ENCODE measurements around the gene KARS1. TPM values are rescaled to one million over a fixed set of nuclear protein-coding genes. Genes with fewer than 3 reads are reported as not detected.

The KARS1 gene
- total RNA-seq, 1 donor from 2014 or later = 82.0 TPM

DNA sequence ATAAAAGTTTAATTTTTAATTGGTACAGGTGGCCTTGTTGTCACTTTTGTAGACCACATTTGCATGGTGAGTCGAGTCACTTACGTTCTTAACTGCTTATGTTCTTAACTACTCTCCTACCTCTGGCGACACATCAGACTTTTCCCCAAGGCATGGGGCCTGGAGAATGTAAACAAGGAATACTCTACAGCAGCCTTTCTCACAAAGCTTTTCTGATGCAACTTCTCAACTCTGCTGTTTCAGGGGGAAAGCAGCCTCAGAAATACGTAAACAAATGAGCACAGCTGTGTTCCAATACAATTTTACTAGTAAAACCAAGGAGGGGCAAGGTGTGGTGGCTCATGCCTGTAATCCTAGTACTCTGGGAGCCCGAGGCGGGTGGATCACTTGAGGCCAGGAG, 6.9 kb downstream of the KARS1 start:
- H3K36me3 ChIP-seq = peaks cover 0 to 63% of the 10 kb centered on the region in 2 donors
- H3K9me3 ChIP-seq = no peaks in the 10 kb centered on the region
- intact Hi-C loops (cut with DNase I) = no loop called here
- TF ChIP-seq POLR2A (IDR thresholded peaks at IDR 0.05) = no peak
- TF ChIP-seq, protein P1, sequence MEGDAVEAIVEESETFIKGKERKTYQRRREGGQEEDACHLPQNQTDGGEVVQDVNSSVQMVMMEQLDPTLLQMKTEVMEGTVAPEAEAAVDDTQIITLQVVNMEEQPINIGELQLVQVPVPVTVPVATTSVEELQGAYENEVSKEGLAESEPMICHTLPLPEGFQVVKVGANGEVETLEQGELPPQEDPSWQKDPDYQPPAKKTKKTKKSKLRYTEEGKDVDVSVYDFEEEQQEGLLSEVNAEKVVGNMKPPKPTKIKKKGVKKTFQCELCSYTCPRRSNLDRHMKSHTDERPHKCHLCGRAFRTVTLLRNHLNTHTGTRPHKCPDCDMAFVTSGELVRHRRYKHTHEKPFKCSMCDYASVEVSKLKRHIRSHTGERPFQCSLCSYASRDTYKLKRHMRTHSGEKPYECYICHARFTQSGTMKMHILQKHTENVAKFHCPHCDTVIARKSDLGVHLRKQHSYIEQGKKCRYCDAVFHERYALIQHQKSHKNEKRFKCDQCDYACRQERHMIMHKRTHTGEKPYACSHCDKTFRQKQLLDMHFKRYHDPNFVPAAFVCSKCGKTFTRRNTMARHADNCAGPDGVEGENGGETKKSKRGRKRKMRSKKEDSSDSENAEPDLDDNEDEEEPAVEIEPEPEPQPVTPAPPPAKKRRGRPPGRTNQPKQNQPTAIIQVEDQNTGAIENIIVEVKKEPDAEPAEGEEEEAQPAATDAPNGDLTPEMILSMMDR (IDR thresholded peaks at IDR 0.05) = no peak
- no peak for TF ChIP-seq POLR2AphosphoS5 (IDR thresholded peaks at IDR 0.05; ENCODE audit: insufficient read depth in 1 of 2, low read depth in 1 of 2)
- no peak overlapping the region for H3K27ac ChIP-seq
- peaks cover 23% of the 10 kb centered on the region for H3K4me1 ChIP-seq
- H3K27me3 ChIP-seq = no peaks in the 10 kb centered on the region
- DNase-seq (ENCODE audit: extremely low spot score in 2 of 2) = no peak
- H3K4me3 ChIP-seq = no peak overlapping the region

DNA sequence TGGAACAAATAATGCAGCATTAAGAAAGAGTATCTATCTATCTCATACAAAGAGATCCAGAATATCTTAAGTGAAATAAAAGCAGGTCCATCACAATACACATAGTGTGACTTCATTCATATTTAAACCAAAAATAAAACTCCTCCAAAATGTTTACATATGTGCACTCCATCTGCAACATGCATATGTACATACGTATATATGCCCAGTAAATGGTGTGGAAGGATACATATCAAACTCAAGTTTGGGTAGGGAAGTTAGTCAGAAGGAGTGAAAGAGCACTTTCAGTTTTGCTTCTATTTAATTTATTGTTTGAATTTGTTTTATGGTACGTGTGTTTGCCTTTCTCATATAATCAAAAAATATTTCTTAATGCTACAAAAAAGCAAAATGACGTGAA, 12.4 kb downstream of the KARS1 start:
- intact Hi-C loops (cut with DNase I) = no loop called here
- TF ChIP-seq POLR2AphosphoS5 (IDR thresholded peaks at IDR 0.05; ENCODE audit: insufficient read depth in 1 of 2, low read depth in 1 of 2) (no peak), POLR2A (IDR thresholded peaks at IDR 0.05) (no peak)
- TF ChIP-seq, protein P1 (IDR thresholded peaks at IDR 0.05) = no peak
- H3K27me3 ChIP-seq = no peaks in the 10 kb centered on the region
- no peak overlapping the region for H3K4me3 ChIP-seq
- H3K4me1 ChIP-seq = no peaks in the 10 kb centered on the region
- DNase-seq (ENCODE audit: extremely low spot score in 2 of 2) = no peak
- H3K9me3 ChIP-seq = no peaks in the 10 kb centered on the region
- H3K36me3 ChIP-seq = peaks cover 0 to 94% of the 10 kb centered on the region in 2 donors
- no peak overlapping the region for H3K27ac ChIP-seq

DNA sequence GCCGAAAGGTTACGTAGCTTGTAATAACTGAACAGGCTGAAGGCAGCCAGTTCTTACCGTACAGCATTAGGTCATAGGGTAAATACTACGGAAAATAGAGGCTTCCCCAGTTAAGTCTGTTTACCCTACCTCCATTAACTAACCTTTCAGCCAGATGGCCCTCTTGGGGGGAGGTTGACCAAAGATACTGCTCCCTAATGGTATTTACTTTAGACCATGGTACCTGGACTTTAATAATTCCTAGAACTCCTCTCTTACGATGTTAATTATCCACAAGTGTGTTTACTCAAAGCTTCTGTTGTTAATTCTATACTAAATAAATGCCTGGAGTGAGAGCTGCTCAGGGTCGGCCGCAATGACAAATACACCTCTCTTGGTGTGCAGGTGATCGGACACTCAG, 14.6 kb downstream of the KARS1 start:
- no peak overlapping the region for H3K4me3 ChIP-seq
- H3K27me3 ChIP-seq = no peaks in the 10 kb centered on the region
- intact Hi-C loops (cut with DNase I) = no loop called here
- no peak overlapping the region for H3K27ac ChIP-seq
- H3K9me3 ChIP-seq = no peaks in the 10 kb centered on the region
- H3K4me1 ChIP-seq = no peaks in the 10 kb centered on the region
- H3K36me3 ChIP-seq = peaks cover 0 to 91% of the 10 kb centered on the region in 2 donors
- DNase-seq (ENCODE audit: extremely low spot score in 2 of 2) = no peak
- no peak for TF ChIP-seq POLR2AphosphoS5 (IDR thresholded peaks at IDR 0.05; ENCODE audit: insufficient read depth in 1 of 2, low read depth in 1 of 2)
- TF ChIP-seq, protein P1 (IDR thresholded peaks at IDR 0.05) = no peak
- TF ChIP-seq POLR2A (IDR thresholded peaks at IDR 0.05) = no peak

DNA sequence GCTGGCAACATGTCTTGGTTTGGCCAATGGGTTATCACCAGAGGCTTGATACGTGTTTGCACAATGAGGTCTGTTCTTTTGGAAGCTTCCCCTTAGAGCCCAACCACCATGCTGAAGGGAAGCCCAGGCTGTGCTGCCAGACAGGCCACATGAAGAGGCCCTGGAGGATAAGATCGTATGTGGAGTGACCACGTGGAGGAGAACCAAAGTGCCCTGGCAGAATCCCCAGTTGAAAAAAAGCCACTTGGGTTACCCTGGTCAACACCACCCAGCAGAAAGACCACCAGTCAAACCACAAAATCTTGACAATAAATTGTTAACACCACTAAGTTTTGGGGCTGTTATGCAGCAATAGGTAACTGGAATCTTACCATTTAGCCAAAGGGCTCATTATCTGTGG, 17.4 kb downstream of the KARS1 start:
- Histone ChIP-seq H3K27me3 (no peaks in the 10 kb centered on the region), H3K4me3 (no peak overlapping the region), H3K4me1 (no peaks in the 10 kb centered on the region), H3K36me3 (peaks cover 0 to 85% of the 10 kb centered on the region in 2 donors), H3K9me3 (no peaks in the 10 kb centered on the region), H3K27ac (no peak overlapping the region)
- no peak for DNase-seq (ENCODE audit: extremely low spot score in 2 of 2)
- TF ChIP-seq POLR2A (IDR thresholded peaks at IDR 0.05) (no peak), POLR2AphosphoS5 (IDR thresholded peaks at IDR 0.05; ENCODE audit: insufficient read depth in 1 of 2, low read depth in 1 of 2) (no peak)
- TF ChIP-seq, protein P1 (IDR thresholded peaks at IDR 0.05) = no peak
- intact Hi-C loops (cut with DNase I) = no loop called here

DNA sequence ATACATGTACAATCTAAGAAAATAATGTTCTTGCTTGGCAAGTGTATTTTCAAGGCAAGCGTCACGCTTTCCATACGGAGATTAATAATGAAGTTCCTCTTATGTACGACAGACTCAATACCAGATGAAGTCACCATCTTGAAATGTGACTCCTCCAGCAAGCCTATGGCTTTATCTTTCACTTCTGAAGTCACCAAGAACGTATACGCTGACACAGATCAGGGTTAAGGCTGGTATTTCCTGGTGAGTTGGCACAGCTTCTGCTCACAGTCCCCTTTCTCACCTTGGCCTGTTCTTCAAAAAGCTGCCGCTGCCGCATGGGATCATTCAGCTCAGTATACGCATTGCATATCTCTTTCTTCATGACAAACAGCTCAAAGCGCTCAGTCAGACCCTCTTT, 18.3 kb downstream of the KARS1 start:
- TF ChIP-seq, protein P1 (IDR thresholded peaks at IDR 0.05) = no peak
- TF ChIP-seq POLR2AphosphoS5 (IDR thresholded peaks at IDR 0.05; ENCODE audit: insufficient read depth in 1 of 2, low read depth in 1 of 2) = no peak
- no peak for TF ChIP-seq POLR2A (IDR thresholded peaks at IDR 0.05)
- intact Hi-C loops (cut with DNase I) = loop anchor here (2.0 to 10.0 kb wide), 2 partner anchors 28 to 164 kb away; partner anchors contain the start of gene TMEM170A
- Histone ChIP-seq H3K4me1 (no peaks in the 10 kb centered on the region), H3K4me3 (no peak overlapping the region), H3K27ac (no peak overlapping the region), H3K9me3 (no peaks in the 10 kb centered on the region), H3K27me3 (no peaks in the 10 kb centered on the region), H3K36me3 (peaks cover 0 to 76% of the 10 kb centered on the region in 2 donors)
- DNase-seq (ENCODE audit: extremely low spot score in 2 of 2) = no peak
